NCI-H1092 treated with DMSO at 0.1 percent for 48 hours (cell line): ENCODE results near the gene CEMIP2.
"Not testable (repeated sequence)": the region's sequence is repeated elsewhere in the genome, so short reads cannot be mapped to it uniquely, and the experiment has no call there.

Source experiments
- DNase-seq: peaks from one replicate; lab custom pipeline; 2025; lab: John Stamatoyannopoulos, UW

The CEMIP2 gene

GRCh38 chr9:71716138-71716909, 52.0 kb downstream of the CEMIP2 start:
- no peak for DNase-seq

- DNase-seq = no peak
Observed at GRCh38 chr9:71710856-71711255, 57.5 kb downstream of the CEMIP2 start.

- DNase-seq = no peak
Observed at GRCh38 chr9:71710201-71710600, 58.1 kb downstream of the CEMIP2 start.

- no peak for DNase-seq
Observed at GRCh38 chr9:71709384-71709783, 58.9 kb downstream of the CEMIP2 start.

GRCh38 chr9:71706176-71706575, 62.1 kb downstream of the CEMIP2 start:
- no peak for DNase-seq

- no peak for DNase-seq
Observed at GRCh38 chr9:71704796-71705195, 63.5 kb downstream of the CEMIP2 start.

GRCh38 chr9:71703172-71703872, 65.0 kb downstream of the CEMIP2 start:
- DNase-seq = no peak

- no peak for DNase-seq
Observed at GRCh38 chr9:71697882-71698281, 70.4 kb downstream of the CEMIP2 start.

GRCh38 chr9:71694332-71694731, 74.0 kb downstream of the CEMIP2 start:
- no peak for DNase-seq

GRCh38 chr9:71693607-71694006, 74.7 kb downstream of the CEMIP2 start:
- DNase-seq = no peak

GRCh38 chr9:71692337-71692736, 76.0 kb downstream of the CEMIP2 start:
- DNase-seq = no peak

GRCh38 chr9:71691576-71691975, 76.7 kb downstream of the CEMIP2 start:
- not testable (repeated sequence) for DNase-seq

- DNase-seq = no peak
Observed at GRCh38 chr9:71690689-71691435, 77.5 kb downstream of the CEMIP2 start.

- no peak for DNase-seq
Observed at GRCh38 chr9:71690063-71690688, 78.1 kb downstream of the CEMIP2 start.

- no peak for DNase-seq
Observed at GRCh38 chr9:71687676-71688075, 80.6 kb downstream of the CEMIP2 start.

- no peak for DNase-seq
Observed at GRCh38 chr9:71685988-71686387, 82.3 kb downstream of the CEMIP2 start.

- DNase-seq = no peak
Observed at GRCh38 chr9:71685394-71685793, 82.9 kb downstream of the CEMIP2 start.

- no peak for DNase-seq
Observed at GRCh38 chr9:71684566-71684965, 83.7 kb downstream of the CEMIP2 start.

- DNase-seq = no peak
Observed at GRCh38 chr9:71683598-71684235, 84.6 kb downstream of the CEMIP2 start.

GRCh38 chr9:71681708-71682272, 86.5 kb downstream of the CEMIP2 start:
- no peak for DNase-seq

GRCh38 chr9:71681104-71681707, 87.1 kb downstream of the CEMIP2 start:
- no peak for DNase-seq
